GM23338 (cell line): ENCODE results near the gene GSDME. TPM values are rescaled to one million over a fixed set of nuclear protein-coding genes. Genes with fewer than 3 reads are reported as not detected.

Experiments
- ATAC-seq: fragments of 200-7000 bp; cut with Tn5 transposase; 3 replicates; pipeline ENCODE4 v1.9.1; 2020
- DNase-seq: peaks from one replicate; pipeline ENCODE4 v3.0.0-alpha.2; 2015; ENCODE audit warnings: low spot score
- H2AFZ ChIP-seq: fragments of 200-600 bp; sonication (generic); 2 replicates; pipeline ENCODE4 v1.8.0; 2016; ENCODE audit warnings: antibody characterized with exemption, mild to moderate bottlenecking, moderate library complexity
- H3F3A ChIP-seq: fragments of 200-600 bp; sonication (generic); replicated peaks from 2 replicates; pipeline ENCODE4 v1.8.0; 2017; ENCODE audit warnings: antibody characterized with exemption, mixed run types, low read depth
- H3K27ac ChIP-seq: fragments of 200-600 bp; sonication (generic); 2 replicates; pipeline ENCODE4 v1.6.1; 2016; ENCODE audit warnings: low read depth
- H3K27me3 ChIP-seq: fragments of 200-600 bp; sonication (generic); 2 replicates; pipeline ENCODE4 v1.8.0; 2016; ENCODE audit warnings: mild to moderate bottlenecking, mixed run types, moderate library complexity; ENCODE audit not compliant: insufficient read depth
- H3K36me3 ChIP-seq: fragments of 200-600 bp; sonication (generic); 2 replicates; pipeline ENCODE4 v1.8.0; 2016; ENCODE audit warnings: mild to moderate bottlenecking; ENCODE audit not compliant: insufficient read depth
- H3K4me1 ChIP-seq: fragments of 200-600 bp; sonication (generic); 2 replicates; pipeline ENCODE4 v1.8.0; 2016; ENCODE audit warnings: mild to moderate bottlenecking, moderate library complexity; ENCODE audit not compliant: insufficient read depth
- H3K4me2 ChIP-seq: fragments of 200-600 bp; sonication (generic); 2 replicates; pipeline ENCODE4 v1.7.1; 2017; ENCODE audit warnings: mixed run types
- H3K4me3 ChIP-seq: fragments of 200-600 bp; sonication (generic); 2 replicates; pipeline ENCODE4 v1.6.1; 2016; ENCODE audit warnings: mixed run types
- H3K79me2 ChIP-seq: fragments of 200-600 bp; sonication (generic); replicated peaks from 2 replicates; pipeline ENCODE4 v1.8.0; 2017; ENCODE audit warnings: mild to moderate bottlenecking; ENCODE audit not compliant: insufficient read depth
- H3K9me2 ChIP-seq: fragments of 200-600 bp; sonication (generic); 2 replicates; pipeline ENCODE4 v1.8.0; 2017; ENCODE audit not compliant: insufficient read depth
- H4K20me1 ChIP-seq: fragments of 200-600 bp; sonication (generic); replicated peaks from 2 replicates; pipeline ENCODE4 v1.8.0; 2017; ENCODE audit warnings: mild to moderate bottlenecking; ENCODE audit not compliant: insufficient read depth
- H3K27ac Mint-ChIP-seq: 2 replicates; pipeline ENCODE4 v1.8.0; 2020; ENCODE audit warnings: inconsistent platforms, mild to moderate bottlenecking, moderate library complexity, mixed read lengths
- H3K27me3 Mint-ChIP-seq: 3 replicates; pipeline ENCODE4 v1.8.0; 2022; ENCODE audit warnings: low read depth, mild to moderate bottlenecking, moderate library complexity, mixed read lengths, inconsistent platforms; ENCODE audit not compliant: insufficient read depth, poor library complexity
- H3K36me3 Mint-ChIP-seq: 3 replicates; pipeline ENCODE4 v1.8.0; 2021; ENCODE audit warnings: low read depth, mild to moderate bottlenecking, inconsistent platforms, moderate library complexity, mixed read lengths
- H3K4me1 Mint-ChIP-seq: 3 replicates; pipeline ENCODE4 v1.8.0; 2020; ENCODE audit warnings: mild to moderate bottlenecking, inconsistent platforms, mixed read lengths
- H3K4me3 Mint-ChIP-seq: 3 replicates; pipeline ENCODE4 v1.8.0; 2021; ENCODE audit warnings: moderate library complexity, mild to moderate bottlenecking, inconsistent platforms, mixed read lengths
- H3K9me3 Mint-ChIP-seq: 3 replicates; pipeline ENCODE4 v1.8.0; 2020; ENCODE audit warnings: moderate library complexity, mild to moderate bottlenecking, inconsistent platforms, mixed read lengths
- EZH2 ChIP-seq: fragments of 200-600 bp; sonication (generic); IDR thresholded peaks from one replicate; pipeline ENCODE4 v1.8.0; 2017; ENCODE audit warnings: antibody characterized with exemption, mild to moderate bottlenecking, low read depth; ENCODE audit not compliant: unreplicated experiment
- POLR2AphosphoS5 ChIP-seq: IDR thresholded peaks from 2 replicates; pipeline ENCODE4 v1.6.1; 2016; ENCODE audit warnings: antibody characterized with exemption, low read depth
- polyA plus RNA-seq: library from polyadenylated mRNA; unstranded; fragments of >200 nt; fragmentation: Nextera tagmentation; extraction: Ambion mirVana; gene quantifications from 2 replicates; pipeline ENCODE4 v1.2.1, GENCODE V29; 2016
- total RNA-seq: library from RNA; depleted of rRNA; stranded (reverse); fragments of >200 nt; shearing (Covaris generic); gene quantifications from 2 replicates; pipeline ENCODE4 v1.2.3, GENCODE V29; 2014
- TF ChIP-seq, protein P1 (sequence below), 2 experiments: fragments of 200-600 bp in 1 of 2; sonication (generic) in 1 of 2; conservative IDR thresholded peaks; 2 replicates each; pipeline versions ENCODE4 v1.5.1 to v1.6.1; 2016 to 2017; ENCODE audit warnings: antibody characterized with exemption in 2 of 2, low read depth in 2 of 2, mild to moderate bottlenecking in 2 of 2, moderate library complexity in 1 of 2
- TF ChIP-seq, protein P2 (sequence below): IDR thresholded peaks from 2 replicates; pipeline ENCODE4 v1.6.1; 2016; ENCODE audit warnings: antibody characterized with exemption
- TF ChIP-seq, protein P3 (sequence below): fragments of 250-450 bp; sonication (Bioruptor Pico); IDR thresholded peaks from 2 replicates; pipeline ENCODE4 v1.5.0; 2020; ENCODE audit warnings: mild to moderate bottlenecking, moderate library complexity

GSDME gene
- total and polyA plus RNA-seq, 2 experiments from 2014 or later = 8.3 to 8.5 TPM

DNA sequence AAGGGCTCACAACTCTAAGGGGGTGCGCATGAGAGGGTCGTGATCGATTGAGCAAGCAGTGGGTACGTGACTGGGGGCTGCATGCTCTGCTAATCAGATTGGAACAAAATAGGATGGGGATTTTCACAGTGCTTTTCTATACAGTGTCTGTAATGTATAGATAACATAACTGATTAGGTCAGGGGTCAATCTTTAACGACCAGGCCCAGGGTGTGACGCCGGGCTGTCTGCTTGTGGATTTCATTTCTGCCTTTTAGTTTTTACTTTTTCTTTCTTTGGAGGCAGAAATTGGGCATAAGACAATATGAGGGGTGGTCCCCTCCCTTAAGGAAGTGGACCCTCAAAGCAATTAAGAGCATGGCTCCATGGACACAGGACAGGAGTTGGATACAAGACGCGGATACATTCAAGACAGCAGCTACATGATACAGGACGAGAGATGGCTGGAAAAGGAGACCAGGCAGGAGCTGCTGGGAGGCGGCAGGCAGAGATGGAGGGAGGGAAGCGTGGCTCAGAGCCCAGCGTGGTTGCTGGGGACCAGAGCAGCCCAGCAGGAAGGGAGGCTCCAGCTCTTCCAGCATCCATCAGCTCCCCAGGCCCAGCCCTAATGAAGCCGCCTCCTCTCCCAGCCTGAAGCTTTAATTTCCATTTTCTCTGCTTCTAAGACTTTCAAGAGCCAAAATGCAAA, 31.6 kb downstream of the GSDME start (continued):
- TF ChIP-seq EZH2 = no peak

DNA sequence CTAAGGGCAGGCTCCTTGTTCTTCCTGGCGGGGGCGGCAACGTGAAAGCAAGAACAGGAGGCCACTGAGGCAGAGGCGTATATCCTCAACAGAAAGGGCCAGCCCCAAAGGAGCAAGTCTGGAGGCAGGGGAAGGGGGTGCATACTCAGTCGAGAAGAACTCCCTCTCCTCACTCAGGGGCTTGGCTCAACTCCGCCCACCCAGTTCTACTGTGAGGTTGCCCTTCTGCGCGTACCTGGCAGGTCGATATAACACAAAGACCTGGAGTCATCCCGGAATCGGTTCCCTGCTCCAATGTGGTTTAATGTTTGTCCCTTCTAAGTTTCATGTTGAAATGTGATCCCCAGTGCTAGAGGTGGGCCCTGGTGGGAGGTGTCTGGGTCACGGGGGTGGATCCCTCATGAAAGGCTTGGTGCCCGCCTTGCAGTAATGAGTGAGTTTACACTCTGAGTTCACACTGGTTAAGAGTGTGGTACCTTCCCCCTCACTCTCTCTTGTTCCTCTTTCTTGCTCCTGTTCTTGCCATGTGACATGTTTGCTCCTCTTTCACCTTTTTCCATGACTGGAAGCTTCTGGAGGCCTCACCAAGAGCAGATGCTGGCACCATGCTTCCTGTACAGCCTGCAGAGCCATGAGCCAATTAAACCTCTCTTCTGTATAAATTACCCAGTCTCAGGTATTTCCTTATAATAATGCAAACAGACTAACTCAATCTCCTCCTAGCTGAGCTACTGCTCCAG, 32.6 kb downstream of the GSDME start:
- Histone ChIP-seq H3K36me3 (no peaks in the 10 kb centered on the region), H3K27me3 (no peaks in the 10 kb centered on the region), H3K4me1 (peaks cover 47% of the 10 kb centered on the region), H3K4me3 (no peak overlapping the region), H3K9me2 (peaks cover 6% of the 10 kb centered on the region; the same call in 1 of the 2 replicates), H2AFZ (no peak overlapping the region; the same call in 1 of the 2 replicates), H3K79me2 (no peaks in the 10 kb centered on the region), H3K27ac (no peak overlapping the region), H4K20me1 (no peaks in the 10 kb centered on the region), H3F3A (peaks cover 34% of the 10 kb centered on the region), H3K4me2 (0 out of 2 replicates have a peak overlapping the region, but pooled peaks have one; percentile 59)
- ATAC-seq (no peak), DNase-seq (no peak)
- Mint-ChIP-seq H3K4me1 (peaks cover 57% of the 10 kb centered on the region), H3K4me3 (no peak overlapping the region), H3K9me3 (peaks cover 10% of the 10 kb centered on the region), H3K27ac (no peak overlapping the region), H3K36me3 (peaks cover 12% of the 10 kb centered on the region), H3K27me3 (peaks cover 22% of the 10 kb centered on the region)
- TF ChIP-seq, protein P1, sequence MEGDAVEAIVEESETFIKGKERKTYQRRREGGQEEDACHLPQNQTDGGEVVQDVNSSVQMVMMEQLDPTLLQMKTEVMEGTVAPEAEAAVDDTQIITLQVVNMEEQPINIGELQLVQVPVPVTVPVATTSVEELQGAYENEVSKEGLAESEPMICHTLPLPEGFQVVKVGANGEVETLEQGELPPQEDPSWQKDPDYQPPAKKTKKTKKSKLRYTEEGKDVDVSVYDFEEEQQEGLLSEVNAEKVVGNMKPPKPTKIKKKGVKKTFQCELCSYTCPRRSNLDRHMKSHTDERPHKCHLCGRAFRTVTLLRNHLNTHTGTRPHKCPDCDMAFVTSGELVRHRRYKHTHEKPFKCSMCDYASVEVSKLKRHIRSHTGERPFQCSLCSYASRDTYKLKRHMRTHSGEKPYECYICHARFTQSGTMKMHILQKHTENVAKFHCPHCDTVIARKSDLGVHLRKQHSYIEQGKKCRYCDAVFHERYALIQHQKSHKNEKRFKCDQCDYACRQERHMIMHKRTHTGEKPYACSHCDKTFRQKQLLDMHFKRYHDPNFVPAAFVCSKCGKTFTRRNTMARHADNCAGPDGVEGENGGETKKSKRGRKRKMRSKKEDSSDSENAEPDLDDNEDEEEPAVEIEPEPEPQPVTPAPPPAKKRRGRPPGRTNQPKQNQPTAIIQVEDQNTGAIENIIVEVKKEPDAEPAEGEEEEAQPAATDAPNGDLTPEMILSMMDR (conservative IDR thresholded peaks at IDR 0.05; ENCODE audit: low read depth in 2 of 2) = peak in 1 of 2 experiments; percentile 41; a peak in 2 of 4 replicates
- TF ChIP-seq, protein P2, sequence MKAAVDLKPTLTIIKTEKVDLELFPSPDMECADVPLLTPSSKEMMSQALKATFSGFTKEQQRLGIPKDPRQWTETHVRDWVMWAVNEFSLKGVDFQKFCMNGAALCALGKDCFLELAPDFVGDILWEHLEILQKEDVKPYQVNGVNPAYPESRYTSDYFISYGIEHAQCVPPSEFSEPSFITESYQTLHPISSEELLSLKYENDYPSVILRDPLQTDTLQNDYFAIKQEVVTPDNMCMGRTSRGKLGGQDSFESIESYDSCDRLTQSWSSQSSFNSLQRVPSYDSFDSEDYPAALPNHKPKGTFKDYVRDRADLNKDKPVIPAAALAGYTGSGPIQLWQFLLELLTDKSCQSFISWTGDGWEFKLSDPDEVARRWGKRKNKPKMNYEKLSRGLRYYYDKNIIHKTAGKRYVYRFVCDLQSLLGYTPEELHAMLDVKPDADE = no peak

DNA sequence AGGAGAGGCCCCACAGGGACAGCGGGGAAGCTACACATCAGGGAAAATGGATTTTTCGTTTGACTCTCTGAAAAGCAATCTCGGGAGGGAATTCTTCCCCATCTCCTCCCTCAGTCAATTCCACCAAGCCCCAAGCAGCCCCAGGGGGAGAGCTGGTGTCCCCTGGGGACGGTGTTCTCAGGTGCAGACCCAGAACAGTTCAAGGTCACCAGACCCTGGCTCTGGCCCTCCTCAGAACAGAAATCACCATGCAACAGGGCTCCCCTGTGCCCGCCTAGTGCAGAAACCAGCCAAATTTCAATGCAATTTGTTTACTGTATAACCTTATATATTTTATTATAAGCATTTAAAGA, 34.1 kb downstream of the GSDME start:
- peaks cover 10% of the 10 kb centered on the region for H3K9me3 Mint-ChIP-seq
- H3K36me3 Mint-ChIP-seq = peaks cover 8% of the 10 kb centered on the region
- peaks cover 57% of the 10 kb centered on the region for H3K4me1 Mint-ChIP-seq
- no peaks in the 10 kb centered on the region for H4K20me1 ChIP-seq
- H3K27ac Mint-ChIP-seq = no peak overlapping the region
- H3K79me2 ChIP-seq = no peaks in the 10 kb centered on the region
- peaks cover 47% of the 10 kb centered on the region for H3K4me1 ChIP-seq
- peak overlapping the region; percentile 26; the same call in 1 of the 2 replicates for H3K4me2 ChIP-seq
- peaks cover 22% of the 10 kb centered on the region for H3K27me3 Mint-ChIP-seq
- peaks cover 6% of the 10 kb centered on the region; the same call in 1 of the 2 replicates for H3K9me2 ChIP-seq
- peak overlapping the region; percentile 69; the same call in 1 of the 2 replicates for H2AFZ ChIP-seq
- H3K36me3 ChIP-seq = no peaks in the 10 kb centered on the region
- no peak overlapping the region for H3K4me3 ChIP-seq
- no peak overlapping the region for H3K4me3 Mint-ChIP-seq
- ATAC-seq (no peak), DNase-seq (no peak)
- no peaks in the 10 kb centered on the region for H3K27me3 ChIP-seq
- H3F3A ChIP-seq = peaks cover 34% of the 10 kb centered on the region
- H3K27ac ChIP-seq = no peak overlapping the region
- no peak for TF ChIP-seq POLR2AphosphoS5
- TF ChIP-seq, protein P3, sequence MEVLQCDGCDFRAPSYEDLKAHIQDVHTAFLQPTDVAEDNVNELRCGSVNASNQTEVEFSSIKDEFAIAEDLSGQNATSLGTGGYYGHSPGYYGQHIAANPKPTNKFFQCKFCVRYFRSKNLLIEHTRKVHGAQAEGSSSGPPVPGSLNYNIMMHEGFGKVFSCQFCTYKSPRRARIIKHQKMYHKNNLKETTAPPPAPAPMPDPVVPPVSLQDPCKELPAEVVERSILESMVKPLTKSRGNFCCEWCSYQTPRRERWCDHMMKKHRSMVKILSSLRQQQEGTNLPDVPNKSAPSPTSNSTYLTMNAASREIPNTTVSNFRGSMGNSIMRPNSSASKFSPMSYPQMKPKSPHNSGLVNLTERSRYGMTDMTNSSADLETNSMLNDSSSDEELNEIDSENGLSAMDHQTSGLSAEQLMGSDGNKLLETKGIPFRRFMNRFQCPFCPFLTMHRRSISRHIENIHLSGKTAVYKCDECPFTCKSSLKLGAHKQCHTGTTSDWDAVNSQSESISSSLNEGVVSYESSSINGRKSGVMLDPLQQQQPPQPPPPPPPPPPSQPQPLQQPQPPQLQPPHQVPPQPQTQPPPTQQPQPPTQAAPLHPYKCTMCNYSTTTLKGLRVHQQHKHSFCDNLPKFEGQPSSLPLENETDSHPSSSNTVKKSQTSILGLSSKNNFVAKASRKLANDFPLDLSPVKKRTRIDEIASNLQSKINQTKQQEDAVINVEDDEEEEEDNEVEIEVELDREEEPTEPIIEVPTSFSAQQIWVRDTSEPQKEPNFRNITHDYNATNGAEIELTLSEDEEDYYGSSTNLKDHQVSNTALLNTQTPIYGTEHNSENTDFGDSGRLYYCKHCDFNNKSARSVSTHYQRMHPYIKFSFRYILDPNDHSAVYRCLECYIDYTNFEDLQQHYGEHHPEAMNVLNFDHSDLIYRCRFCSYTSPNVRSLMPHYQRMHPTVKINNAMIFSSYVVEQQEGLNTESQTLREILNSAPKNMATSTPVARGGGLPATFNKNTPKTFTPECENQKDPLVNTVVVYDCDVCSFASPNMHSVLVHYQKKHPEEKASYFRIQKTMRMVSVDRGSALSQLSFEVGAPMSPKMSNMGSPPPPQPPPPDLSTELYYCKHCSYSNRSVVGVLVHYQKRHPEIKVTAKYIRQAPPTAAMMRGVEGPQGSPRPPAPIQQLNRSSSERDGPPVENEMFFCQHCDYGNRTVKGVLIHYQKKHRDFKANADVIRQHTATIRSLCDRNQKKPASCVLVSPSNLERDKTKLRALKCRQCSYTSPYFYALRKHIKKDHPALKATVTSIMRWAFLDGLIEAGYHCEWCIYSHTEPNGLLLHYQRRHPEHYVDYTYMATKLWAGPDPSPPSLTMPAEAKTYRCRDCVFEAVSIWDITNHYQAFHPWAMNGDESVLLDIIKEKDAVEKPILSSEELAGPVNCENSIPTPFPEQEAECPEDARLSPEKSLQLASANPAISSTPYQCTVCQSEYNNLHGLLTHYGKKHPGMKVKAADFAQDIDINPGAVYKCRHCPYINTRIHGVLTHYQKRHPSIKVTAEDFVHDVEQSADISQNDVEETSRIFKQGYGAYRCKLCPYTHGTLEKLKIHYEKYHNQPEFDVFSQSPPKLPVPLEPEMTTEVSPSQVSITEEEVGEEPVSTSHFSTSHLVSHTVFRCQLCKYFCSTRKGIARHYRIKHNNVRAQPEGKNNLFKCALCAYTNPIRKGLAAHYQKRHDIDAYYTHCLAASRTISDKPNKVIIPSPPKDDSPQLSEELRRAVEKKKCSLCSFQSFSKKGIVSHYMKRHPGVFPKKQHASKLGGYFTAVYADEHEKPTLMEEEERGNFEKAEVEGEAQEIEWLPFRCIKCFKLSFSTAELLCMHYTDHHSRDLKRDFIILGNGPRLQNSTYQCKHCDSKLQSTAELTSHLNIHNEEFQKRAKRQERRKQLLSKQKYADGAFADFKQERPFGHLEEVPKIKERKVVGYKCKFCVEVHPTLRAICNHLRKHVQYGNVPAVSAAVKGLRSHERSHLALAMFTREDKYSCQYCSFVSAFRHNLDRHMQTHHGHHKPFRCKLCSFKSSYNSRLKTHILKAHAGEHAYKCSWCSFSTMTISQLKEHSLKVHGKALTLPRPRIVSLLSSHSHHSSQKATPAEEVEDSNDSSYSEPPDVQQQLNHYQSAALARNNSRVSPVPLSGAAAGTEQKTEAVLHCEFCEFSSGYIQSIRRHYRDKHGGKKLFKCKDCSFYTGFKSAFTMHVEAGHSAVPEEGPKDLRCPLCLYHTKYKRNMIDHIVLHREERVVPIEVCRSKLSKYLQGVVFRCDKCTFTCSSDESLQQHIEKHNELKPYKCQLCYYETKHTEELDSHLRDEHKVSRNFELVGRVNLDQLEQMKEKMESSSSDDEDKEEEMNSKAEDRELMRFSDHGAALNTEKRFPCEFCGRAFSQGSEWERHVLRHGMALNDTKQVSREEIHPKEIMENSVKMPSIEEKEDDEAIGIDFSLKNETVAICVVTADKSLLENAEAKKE (CRISPR knock-in tag) = no peak
- TF ChIP-seq, protein P1 (conservative IDR thresholded peaks at IDR 0.05; ENCODE audit: low read depth in 2 of 2) = no peak
- no peak for TF ChIP-seq EZH2
